Measurements from ENCODE around the gene EFCAB9. TPM values are rescaled to one million over a fixed set of nuclear protein-coding genes. Genes with fewer than 3 reads are reported as not detected.
A peak's percentile ranks its signal among the peaks of the same experiment; 100 is the strongest.
"Not testable (repeated sequence)": the region's sequence is repeated elsewhere in the genome, so short reads cannot be mapped to it uniquely, and the experiment has no call there.

Gene EFCAB9
- total and polyA plus RNA-seq, 2 experiments from 2014 or later = not detected

DNA sequence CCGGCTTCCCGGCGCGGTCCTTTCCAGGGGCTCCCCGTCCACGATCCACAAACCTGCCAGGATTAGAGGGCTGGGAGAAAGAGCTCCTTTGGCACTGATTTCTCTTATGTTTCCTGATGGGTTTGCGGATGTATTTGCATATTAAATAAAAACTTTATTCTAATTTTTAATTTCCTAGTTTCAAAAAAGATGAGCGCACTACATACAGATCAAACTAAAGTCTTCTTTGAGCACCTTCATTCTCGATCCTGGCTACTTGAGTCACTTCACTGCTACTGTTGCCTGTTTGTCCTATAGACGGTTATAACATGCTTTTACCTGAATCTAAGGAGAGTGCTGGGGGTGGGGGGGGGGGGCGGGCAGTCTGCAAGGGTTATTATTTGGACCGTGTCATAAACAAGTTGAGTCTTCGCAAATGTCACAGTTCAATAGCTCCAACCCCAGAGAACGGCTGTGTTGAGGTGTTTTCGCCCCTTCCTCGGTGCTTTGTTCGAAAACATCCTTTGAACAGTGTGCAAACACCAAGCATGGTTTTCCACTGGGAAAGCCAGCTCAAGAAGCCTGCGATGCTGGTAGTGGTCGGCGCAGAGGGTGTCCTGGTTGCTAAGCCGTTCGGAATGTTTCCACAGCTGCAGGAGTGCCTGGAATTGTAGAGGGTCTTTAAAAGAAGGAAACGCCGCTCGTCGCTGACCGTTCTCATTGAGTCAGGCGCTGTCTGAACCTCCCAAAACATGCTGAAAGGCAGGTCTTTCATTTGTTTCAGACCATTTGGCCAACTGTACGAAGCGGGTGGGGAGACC is 4.9 kb upstream of the EFCAB9 start:
- 51 to 53% methylated on average over 28 to 30 of the region's 30 CpGs for WGBS, 2 experiments (ENCODE audit: low coverage in 1 of 2, low lambda C conversion rate in 2 of 2, missing lambda C conversion rate in 2 of 2)
- H3F3A ChIP-seq (ENCODE audit: insufficient read depth) = peaks cover 10% of the 10 kb centered on the region
- DNase-seq = no peak
- H3K36me3 ChIP-seq (ENCODE audit: low read depth) = no peaks in the 10 kb centered on the region
- H3K9ac ChIP-seq = peak overlapping the region; percentile 91
- H2AFZ ChIP-seq = peak overlapping the region; percentile 73
- H3K79me2 ChIP-seq (ENCODE audit: insufficient read depth) = peaks cover 33% of the 10 kb centered on the region
- H3K4me3 ChIP-seq = peak overlapping the region; percentile 98
- no peaks in the 10 kb centered on the region for H3K9me2 ChIP-seq (ENCODE audit: insufficient read depth)
- H3K4me1 ChIP-seq (ENCODE audit: insufficient read depth) = peaks cover 14% of the 10 kb centered on the region
- no peak for TF ChIP-seq EZH2 (IDR thresholded peaks at IDR 0.05; ENCODE audit: insufficient read depth, poor library complexity, severe bottlenecking)
- TF ChIP-seq EZH2phosphoT487 (IDR thresholded peaks at IDR 0.05; ENCODE audit: insufficient read depth, low read depth) = no peak
- H3K9me3 ChIP-seq (ENCODE audit: low read depth) = no peaks in the 10 kb centered on the region
- H3K27ac ChIP-seq = no peak overlapping the region
- peak overlapping the region; percentile 74 for H3K4me2 ChIP-seq (ENCODE audit: unreplicated experiment)
- in situ Hi-C loops (cut with MboI) = no loop called here
- no peaks in the 10 kb centered on the region for H4K20me1 ChIP-seq (ENCODE audit: insufficient read depth)
- H3K27me3 ChIP-seq (replicated peaks; ENCODE audit: insufficient read depth) = no peaks in the 10 kb centered on the region

DNA sequence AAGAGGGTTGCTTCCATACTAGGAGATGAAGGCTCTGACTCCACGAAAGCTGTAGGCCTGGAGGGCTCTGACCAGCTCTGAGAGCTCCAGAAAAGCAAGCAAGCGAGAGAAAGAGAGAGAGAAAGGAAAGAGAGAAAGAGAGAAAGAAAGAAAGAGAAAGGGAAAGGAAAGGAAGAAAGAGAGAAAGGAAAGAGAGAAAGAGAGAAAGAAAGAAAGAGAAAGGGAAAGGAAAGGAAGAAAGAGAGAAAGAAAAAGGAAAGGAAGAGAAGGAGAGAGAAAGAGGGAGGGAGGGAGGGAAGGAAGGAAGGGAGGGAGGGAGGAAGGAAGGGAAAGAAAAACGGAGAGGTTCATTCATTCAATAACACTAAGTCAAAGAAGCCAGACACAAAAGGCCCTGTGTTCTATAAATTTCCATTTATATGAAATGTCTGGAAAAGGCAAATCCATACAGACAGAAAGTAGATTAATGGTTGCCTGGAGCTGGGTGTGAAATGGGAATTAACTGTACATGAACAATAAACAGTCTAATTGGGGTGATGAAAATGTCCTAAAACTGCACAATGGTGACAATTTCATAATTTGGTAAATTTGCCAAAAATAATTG is 4.2 kb upstream of the EFCAB9 start:
- H3K4me3 ChIP-seq = no peak overlapping the region
- peaks cover 10% of the 10 kb centered on the region for H3F3A ChIP-seq (ENCODE audit: insufficient read depth)
- H3K79me2 ChIP-seq (ENCODE audit: insufficient read depth) = peaks cover 26% of the 10 kb centered on the region
- no peak overlapping the region for H3K27ac ChIP-seq
- no peak for DNase-seq
- H3K36me3 ChIP-seq (ENCODE audit: low read depth) = no peaks in the 10 kb centered on the region
- no peaks in the 10 kb centered on the region for H3K9me3 ChIP-seq (ENCODE audit: low read depth)
- in situ Hi-C loops (cut with MboI) = no loop called here
- no peak for TF ChIP-seq EZH2 (IDR thresholded peaks at IDR 0.05; ENCODE audit: insufficient read depth, poor library complexity, severe bottlenecking)
- TF ChIP-seq EZH2phosphoT487 (IDR thresholded peaks at IDR 0.05; ENCODE audit: insufficient read depth, low read depth) = no peak
- H3K9ac ChIP-seq = no peak overlapping the region
- H3K4me1 ChIP-seq (ENCODE audit: insufficient read depth) = peaks cover 14% of the 10 kb centered on the region
- H2AFZ ChIP-seq = no peak overlapping the region
- H3K9me2 ChIP-seq (ENCODE audit: insufficient read depth) = no peaks in the 10 kb centered on the region
- H4K20me1 ChIP-seq (ENCODE audit: insufficient read depth) = no peaks in the 10 kb centered on the region
- WGBS, 2 experiments (ENCODE audit: low coverage in 1 of 2, low lambda C conversion rate in 2 of 2, missing lambda C conversion rate in 2 of 2) = 89 to 94% methylated on average over 2 to 3 of the region's 3 CpGs
- no peaks in the 10 kb centered on the region for H3K27me3 ChIP-seq (replicated peaks; ENCODE audit: insufficient read depth)
- H3K4me2 ChIP-seq (ENCODE audit: unreplicated experiment) = no peak overlapping the region

DNA sequence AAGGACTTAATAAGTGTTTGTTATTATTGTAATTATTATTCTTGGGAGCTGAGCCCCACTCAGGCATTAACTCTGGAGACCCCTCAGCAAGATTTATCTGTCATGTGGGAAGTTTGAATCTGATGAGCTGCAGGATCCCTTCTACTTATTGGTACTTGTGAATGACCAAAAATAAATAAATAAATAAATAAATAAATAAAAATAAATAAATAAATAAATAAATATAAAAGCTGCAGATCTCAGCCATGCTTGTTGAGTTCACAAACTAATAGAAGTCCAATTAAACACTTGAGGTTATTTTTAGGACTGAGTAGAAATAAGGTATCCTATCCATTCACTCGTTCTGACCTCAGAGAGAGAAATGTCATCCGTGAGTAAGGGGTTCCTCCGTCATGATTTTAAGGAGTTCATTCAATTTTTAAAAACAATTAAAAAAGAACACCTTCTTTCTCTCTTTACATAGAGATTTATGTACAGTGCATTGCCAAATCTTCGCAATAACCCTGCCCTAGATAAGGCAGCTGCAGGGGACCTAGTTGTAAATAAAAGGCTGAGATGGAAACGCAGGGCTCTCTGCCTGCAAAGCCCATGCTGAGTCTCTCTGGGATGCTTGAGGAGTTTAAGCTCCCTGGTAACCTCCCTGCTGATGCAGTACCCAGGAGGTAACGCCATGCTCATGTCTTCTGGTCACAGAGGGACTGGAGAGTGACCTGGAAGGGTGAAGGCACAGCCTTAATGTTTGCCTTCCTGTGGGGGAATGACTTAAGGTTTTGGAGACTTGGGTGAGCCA is 1.2 kb downstream of the EFCAB9 start:
- Histone ChIP-seq H3K9me2 (ENCODE audit: insufficient read depth) (no peaks in the 10 kb centered on the region), H3K4me3 (no peak overlapping the region), H4K20me1 (ENCODE audit: insufficient read depth) (no peaks in the 10 kb centered on the region), H3K36me3 (ENCODE audit: low read depth) (no peaks in the 10 kb centered on the region), H3K4me1 (ENCODE audit: insufficient read depth) (no peaks in the 10 kb centered on the region), H3K9ac (no peak overlapping the region), H3K4me2 (ENCODE audit: unreplicated experiment) (no peak overlapping the region), H3K9me3 (ENCODE audit: low read depth) (no peaks in the 10 kb centered on the region), H3K79me2 (ENCODE audit: insufficient read depth) (no peaks in the 10 kb centered on the region), H3F3A (ENCODE audit: insufficient read depth) (no peaks in the 10 kb centered on the region), H3K27me3 (replicated peaks; ENCODE audit: insufficient read depth) (no peaks in the 10 kb centered on the region), H3K27ac (no peak overlapping the region), H2AFZ (no peak overlapping the region)
- in situ Hi-C loops (cut with MboI) = no loop called here
- TF ChIP-seq EZH2phosphoT487 (IDR thresholded peaks at IDR 0.05; ENCODE audit: insufficient read depth, low read depth) (no peak), EZH2 (IDR thresholded peaks at IDR 0.05; ENCODE audit: insufficient read depth, poor library complexity, severe bottlenecking) (no peak)
- no peak for DNase-seq
- whole genome bisulfite sequencing, 2 experiments (ENCODE audit: low coverage in 1 of 2, low lambda C conversion rate in 2 of 2, missing lambda C conversion rate in 2 of 2) = 79 to 85% methylated on average over 6 of the region's 6 CpGs

DNA sequence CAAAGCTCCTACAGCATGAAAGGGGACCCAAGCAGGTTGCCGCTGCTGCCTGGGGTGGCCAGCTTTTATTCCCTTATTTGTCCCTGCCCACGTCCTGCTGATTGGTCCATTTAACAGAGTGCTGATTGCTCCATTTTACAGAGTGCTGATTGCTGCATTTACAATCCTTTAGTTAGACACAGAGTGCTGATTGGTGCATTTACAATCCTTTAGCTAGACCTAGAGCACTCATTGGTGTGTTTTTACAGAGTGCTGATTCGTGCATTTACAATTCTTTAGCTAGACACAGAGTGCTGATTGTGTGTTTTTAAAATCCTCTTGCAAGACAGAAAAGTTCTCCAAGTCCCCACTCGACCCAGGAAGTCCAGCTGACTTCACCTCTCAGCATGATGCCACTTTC is 3.8 kb downstream of the EFCAB9 start:
- H4K20me1 ChIP-seq (ENCODE audit: insufficient read depth); H3K4me3 ChIP-seq; H2AFZ ChIP-seq; H3F3A ChIP-seq (ENCODE audit: insufficient read depth); H3K9me3 ChIP-seq (ENCODE audit: low read depth); in situ Hi-C loops (cut with MboI); H3K27ac ChIP-seq; H3K79me2 ChIP-seq (ENCODE audit: insufficient read depth); H3K9ac ChIP-seq; H3K4me2 ChIP-seq (ENCODE audit: unreplicated experiment); H3K36me3 ChIP-seq (ENCODE audit: low read depth); H3K27me3 ChIP-seq (replicated peaks; ENCODE audit: insufficient read depth); H3K9me2 ChIP-seq (ENCODE audit: insufficient read depth); DNase-seq; H3K4me1 ChIP-seq (ENCODE audit: insufficient read depth): not testable (repeated sequence)
- WGBS, 2 experiments (ENCODE audit: low coverage in 1 of 2, low lambda C conversion rate in 2 of 2, missing lambda C conversion rate in 2 of 2) = 77 to 78% methylated on average over 4 of the region's 4 CpGs

Measured in GM23248 (cell line).